Endothelial cell of umbilical vein (primary cell): Measurements from ENCODE around the gene SMOC2.

Experiments used
- EZH2 ChIP-seq: IDR thresholded peaks from 2 replicates; pipeline ENCODE4 v1.6.1; 2012; ENCODE audit warnings: borderline replicate concordance, low read depth, mild to moderate bottlenecking, moderate library complexity, low read length, inconsistent platforms; ENCODE audit not compliant: severe bottlenecking
- GATA2 ChIP-seq: IDR thresholded peaks from 2 replicates; pipeline ENCODE4 v1.7.0; 2011; ENCODE audit warnings: low read depth, mild to moderate bottlenecking, moderate library complexity, mixed read lengths, low read length; ENCODE audit not compliant: insufficient read length, insufficient read depth
- JUN ChIP-seq: IDR thresholded peaks from 2 replicates; pipeline ENCODE4 v1.6.1; 2011; ENCODE audit warnings: borderline replicate concordance, low read depth; ENCODE audit not compliant: insufficient read length, insufficient read depth
- MAX ChIP-seq: IDR thresholded peaks from 2 replicates; pipeline ENCODE4 v1.6.1; 2011; ENCODE audit not compliant: insufficient read depth, insufficient read length
- MYC ChIP-seq: IDR thresholded peaks from one replicate; pipeline ENCODE4 v1.6.1; 2011; ENCODE audit warnings: mild to moderate bottlenecking, low read depth, low read length
- POLR2A ChIP-seq: IDR thresholded peaks from 2 replicates; pipeline ENCODE4 v1.6.1; 2012; ENCODE audit warnings: low read depth, mild to moderate bottlenecking, control low read depth, low read length
- POLR2AphosphoS5 ChIP-seq: IDR thresholded peaks from 2 replicates; pipeline ENCODE4 v1.6.1; 2012; ENCODE audit warnings: low read depth, mild to moderate bottlenecking, control low read depth, low read length, moderate library complexity; ENCODE audit not compliant: insufficient read depth
- TF ChIP-seq, protein P1 (sequence below), 2 donors: IDR thresholded peaks; 1 replicate in 1 of 2; 2 replicates in 1 of 2; pipeline ENCODE4 v1.5.1; 2011; ENCODE audit warnings: low read length in 2 of 2, mild to moderate bottlenecking in 2 of 2, moderate library complexity in 2 of 2, control low read depth in 1 of 2, inconsistent platforms in 1 of 2, low read depth in 1 of 2; ENCODE audit not compliant: insufficient read depth in 1 of 2; ENCODE audit errors: extremely low read depth in 1 of 2

- TF ChIP-seq EZH2 (no peak), MYC (no peak), GATA2 (no peak), POLR2A (no peak), MAX (no peak), POLR2AphosphoS5 (no peak), JUN (no peak)
- TF ChIP-seq, protein P1, sequence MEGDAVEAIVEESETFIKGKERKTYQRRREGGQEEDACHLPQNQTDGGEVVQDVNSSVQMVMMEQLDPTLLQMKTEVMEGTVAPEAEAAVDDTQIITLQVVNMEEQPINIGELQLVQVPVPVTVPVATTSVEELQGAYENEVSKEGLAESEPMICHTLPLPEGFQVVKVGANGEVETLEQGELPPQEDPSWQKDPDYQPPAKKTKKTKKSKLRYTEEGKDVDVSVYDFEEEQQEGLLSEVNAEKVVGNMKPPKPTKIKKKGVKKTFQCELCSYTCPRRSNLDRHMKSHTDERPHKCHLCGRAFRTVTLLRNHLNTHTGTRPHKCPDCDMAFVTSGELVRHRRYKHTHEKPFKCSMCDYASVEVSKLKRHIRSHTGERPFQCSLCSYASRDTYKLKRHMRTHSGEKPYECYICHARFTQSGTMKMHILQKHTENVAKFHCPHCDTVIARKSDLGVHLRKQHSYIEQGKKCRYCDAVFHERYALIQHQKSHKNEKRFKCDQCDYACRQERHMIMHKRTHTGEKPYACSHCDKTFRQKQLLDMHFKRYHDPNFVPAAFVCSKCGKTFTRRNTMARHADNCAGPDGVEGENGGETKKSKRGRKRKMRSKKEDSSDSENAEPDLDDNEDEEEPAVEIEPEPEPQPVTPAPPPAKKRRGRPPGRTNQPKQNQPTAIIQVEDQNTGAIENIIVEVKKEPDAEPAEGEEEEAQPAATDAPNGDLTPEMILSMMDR (IDR thresholded peaks at IDR 0.05; ENCODE audit: extremely low read depth in 1 of 2, insufficient read depth in 1 of 2, low read depth in 1 of 2, low read length in 2 of 2): no peak
These were observed 230.3 kb downstream of the SMOC2 start for GRCh38 chr6:168671028-168671862.
